ENCODE measurements around the gene PTGDR.

DNA sequence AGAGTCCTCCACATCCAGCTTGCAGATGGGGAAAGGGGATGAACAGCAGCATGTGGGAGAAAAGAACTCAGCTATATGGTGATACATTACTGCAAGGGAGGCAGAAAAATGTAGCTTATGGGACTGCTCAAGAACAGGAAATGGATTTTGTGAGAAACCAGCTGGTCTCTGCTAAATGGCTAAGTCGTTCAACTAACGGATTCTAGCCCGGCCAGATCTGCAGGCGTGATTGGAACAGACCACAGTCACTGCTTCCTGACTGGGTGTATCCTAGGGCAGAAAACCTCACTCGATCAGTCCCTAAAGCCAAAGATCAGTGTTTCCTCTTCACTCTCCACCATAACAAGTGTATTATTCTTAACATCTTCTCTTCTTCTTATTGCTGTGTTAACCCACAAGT, 8.1 kb upstream of the PTGDR start:
- TF ChIP-seq RAD21 (conservative IDR thresholded peaks at IDR 0.05), result no peak
- TF ChIP-seq, protein P1, sequence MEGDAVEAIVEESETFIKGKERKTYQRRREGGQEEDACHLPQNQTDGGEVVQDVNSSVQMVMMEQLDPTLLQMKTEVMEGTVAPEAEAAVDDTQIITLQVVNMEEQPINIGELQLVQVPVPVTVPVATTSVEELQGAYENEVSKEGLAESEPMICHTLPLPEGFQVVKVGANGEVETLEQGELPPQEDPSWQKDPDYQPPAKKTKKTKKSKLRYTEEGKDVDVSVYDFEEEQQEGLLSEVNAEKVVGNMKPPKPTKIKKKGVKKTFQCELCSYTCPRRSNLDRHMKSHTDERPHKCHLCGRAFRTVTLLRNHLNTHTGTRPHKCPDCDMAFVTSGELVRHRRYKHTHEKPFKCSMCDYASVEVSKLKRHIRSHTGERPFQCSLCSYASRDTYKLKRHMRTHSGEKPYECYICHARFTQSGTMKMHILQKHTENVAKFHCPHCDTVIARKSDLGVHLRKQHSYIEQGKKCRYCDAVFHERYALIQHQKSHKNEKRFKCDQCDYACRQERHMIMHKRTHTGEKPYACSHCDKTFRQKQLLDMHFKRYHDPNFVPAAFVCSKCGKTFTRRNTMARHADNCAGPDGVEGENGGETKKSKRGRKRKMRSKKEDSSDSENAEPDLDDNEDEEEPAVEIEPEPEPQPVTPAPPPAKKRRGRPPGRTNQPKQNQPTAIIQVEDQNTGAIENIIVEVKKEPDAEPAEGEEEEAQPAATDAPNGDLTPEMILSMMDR (IDR thresholded peaks at IDR 0.05; ENCODE audit: poor library complexity, severe bottlenecking), result no peak
- no peak for TF ChIP-seq EP300 (conservative IDR thresholded peaks at IDR 0.05; ENCODE audit: poor library complexity, severe bottlenecking)
